ENCODE data around the gene INPP4B. TPM values are rescaled to one million over a fixed set of nuclear protein-coding genes. Genes with fewer than 3 reads are reported as not detected.
A peak's percentile ranks its signal among the peaks of the same experiment; 100 is the strongest.

The INPP4B gene
- total and polyA plus RNA-seq, 2 experiments from 2014 or later = 4.6 to 5.5 TPM

GRCh38 chr4:142350871-142351270 lies 495.2 kb downstream of the INPP4B start:
- TF ChIP-seq, protein P1, sequence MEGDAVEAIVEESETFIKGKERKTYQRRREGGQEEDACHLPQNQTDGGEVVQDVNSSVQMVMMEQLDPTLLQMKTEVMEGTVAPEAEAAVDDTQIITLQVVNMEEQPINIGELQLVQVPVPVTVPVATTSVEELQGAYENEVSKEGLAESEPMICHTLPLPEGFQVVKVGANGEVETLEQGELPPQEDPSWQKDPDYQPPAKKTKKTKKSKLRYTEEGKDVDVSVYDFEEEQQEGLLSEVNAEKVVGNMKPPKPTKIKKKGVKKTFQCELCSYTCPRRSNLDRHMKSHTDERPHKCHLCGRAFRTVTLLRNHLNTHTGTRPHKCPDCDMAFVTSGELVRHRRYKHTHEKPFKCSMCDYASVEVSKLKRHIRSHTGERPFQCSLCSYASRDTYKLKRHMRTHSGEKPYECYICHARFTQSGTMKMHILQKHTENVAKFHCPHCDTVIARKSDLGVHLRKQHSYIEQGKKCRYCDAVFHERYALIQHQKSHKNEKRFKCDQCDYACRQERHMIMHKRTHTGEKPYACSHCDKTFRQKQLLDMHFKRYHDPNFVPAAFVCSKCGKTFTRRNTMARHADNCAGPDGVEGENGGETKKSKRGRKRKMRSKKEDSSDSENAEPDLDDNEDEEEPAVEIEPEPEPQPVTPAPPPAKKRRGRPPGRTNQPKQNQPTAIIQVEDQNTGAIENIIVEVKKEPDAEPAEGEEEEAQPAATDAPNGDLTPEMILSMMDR (IDR thresholded peaks at IDR 0.05; ENCODE audit: low read depth, low read length) = no peak
- peaks cover 55% of the 10 kb centered on the region for H3K4me1 ChIP-seq (ENCODE audit: low read depth)
- no peak overlapping the region for H3K27ac ChIP-seq
- no peaks in the 10 kb centered on the region for H3K9me3 ChIP-seq (ENCODE audit: low read depth)
- peak in 1 of 2 donors; percentile 30 for DNase-seq (ENCODE audit: low read depth in 1 of 2, low spot score in 1 of 2)
- H3K27me3 ChIP-seq = no peaks in the 10 kb centered on the region
- no peak overlapping the region for H3K4me3 ChIP-seq
- no peaks in the 10 kb centered on the region for H3K36me3 ChIP-seq

DNA sequence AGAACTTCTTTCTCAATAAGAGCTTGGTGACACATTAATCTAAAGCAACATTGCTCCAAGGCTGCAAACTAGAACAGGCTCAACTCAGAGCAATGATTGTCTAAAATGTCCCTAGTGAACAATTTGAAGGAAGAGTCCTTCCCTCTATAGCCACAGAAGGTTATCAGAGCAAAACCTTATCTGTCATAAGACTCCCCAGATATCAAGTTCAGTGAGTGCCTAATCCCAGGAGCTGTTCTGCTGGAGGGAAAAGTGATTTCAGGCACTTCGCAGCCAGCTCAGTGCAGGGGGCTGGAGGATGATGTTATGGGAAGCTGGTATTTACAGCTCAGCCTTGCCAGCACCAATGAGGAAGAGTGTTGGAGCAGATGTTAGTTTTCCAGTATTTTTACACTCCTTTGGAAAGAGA lies 497.5 kb downstream of the INPP4B start:
- DNase-seq (ENCODE audit: low read depth in 1 of 2, low spot score in 1 of 2) = peak in 1 of 2 donors; percentile 50
- Histone ChIP-seq H3K4me1 (ENCODE audit: low read depth) (peaks cover 37% of the 10 kb centered on the region), H3K4me3 (no peak overlapping the region), H3K36me3 (no peaks in the 10 kb centered on the region), H3K27me3 (no peaks in the 10 kb centered on the region), H3K27ac (peak overlapping the region; percentile 21), H3K9me3 (ENCODE audit: low read depth) (no peaks in the 10 kb centered on the region)
- TF ChIP-seq, protein P1 (IDR thresholded peaks at IDR 0.05; ENCODE audit: low read depth, low read length) = no peak

GRCh38 chr4:142347241-142347640 lies 498.9 kb downstream of the INPP4B start:
- Histone ChIP-seq H3K27me3 (no peaks in the 10 kb centered on the region), H3K4me3 (no peak overlapping the region), H3K4me1 (ENCODE audit: low read depth) (peaks cover 28% of the 10 kb centered on the region), H3K9me3 (ENCODE audit: low read depth) (no peaks in the 10 kb centered on the region), H3K36me3 (no peaks in the 10 kb centered on the region), H3K27ac (no peak overlapping the region)
- TF ChIP-seq, protein P1 (IDR thresholded peaks at IDR 0.05; ENCODE audit: low read depth, low read length) = no peak
- peak; percentile 43 to 50 for DNase-seq (ENCODE audit: low read depth in 1 of 2, low spot score in 1 of 2)

DNA sequence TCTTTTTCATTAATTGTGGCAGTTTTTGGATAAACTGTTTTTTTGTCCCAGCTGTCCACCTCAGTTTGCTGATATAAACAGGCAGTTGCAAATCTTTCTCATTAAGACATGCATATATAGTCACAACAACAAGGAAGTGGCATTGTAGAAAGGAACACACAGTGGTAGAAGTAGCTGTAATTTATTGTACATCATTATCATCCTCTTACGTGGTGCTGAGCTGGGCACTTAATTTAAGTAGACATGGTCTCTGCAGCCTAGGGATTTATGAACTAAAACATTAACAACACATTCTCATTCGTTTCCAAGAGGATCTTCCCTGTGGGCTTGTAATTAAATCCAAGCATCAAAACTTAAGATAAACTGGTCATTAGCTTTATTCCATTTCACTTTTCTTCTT lies 500.2 kb downstream of the INPP4B start:
- no peak for DNase-seq (ENCODE audit: low read depth in 1 of 2, low spot score in 1 of 2)
- H3K27ac ChIP-seq = no peak overlapping the region
- TF ChIP-seq, protein P1 (IDR thresholded peaks at IDR 0.05; ENCODE audit: low read depth, low read length) = no peak

DNA sequence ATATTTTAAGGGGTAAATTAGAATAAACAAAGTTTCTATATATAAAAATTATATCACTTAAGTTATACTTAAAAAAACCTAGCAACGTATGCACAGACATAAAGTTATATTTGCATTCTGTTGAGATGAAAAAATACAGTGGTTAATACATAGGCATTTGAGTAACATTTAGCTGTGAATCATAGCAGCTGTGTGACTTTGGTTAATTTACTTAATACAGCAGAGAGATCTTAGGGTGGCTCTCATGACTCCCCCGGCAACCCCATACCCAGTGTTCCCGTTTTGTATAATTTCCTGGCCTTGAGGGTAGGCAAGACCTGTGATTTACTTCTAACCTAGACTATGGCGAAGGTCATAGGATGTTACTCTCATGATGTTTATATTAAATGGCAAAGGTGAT lies 504.8 kb downstream of the INPP4B start:
- TF ChIP-seq, protein P1 (IDR thresholded peaks at IDR 0.05; ENCODE audit: low read depth, low read length) = no peak
- Histone ChIP-seq H3K27ac (no peak overlapping the region), H3K27me3 (no peaks in the 10 kb centered on the region), H3K4me1 (ENCODE audit: low read depth) (no peaks in the 10 kb centered on the region), H3K9me3 (ENCODE audit: low read depth) (no peaks in the 10 kb centered on the region), H3K4me3 (no peak overlapping the region), H3K36me3 (no peaks in the 10 kb centered on the region)
- DNase-seq (ENCODE audit: low read depth in 1 of 2, low spot score in 1 of 2) = no peak

More for the DNA sequence above, 500.2 kb downstream of the INPP4B start:
- H3K36me3 ChIP-seq = no peaks in the 10 kb centered on the region
- no peak overlapping the region for H3K4me3 ChIP-seq
- no peaks in the 10 kb centered on the region for H3K27me3 ChIP-seq
- no peaks in the 10 kb centered on the region for H3K9me3 ChIP-seq (ENCODE audit: low read depth)
- H3K4me1 ChIP-seq (ENCODE audit: low read depth) = peaks cover 23% of the 10 kb centered on the region

DNA sequence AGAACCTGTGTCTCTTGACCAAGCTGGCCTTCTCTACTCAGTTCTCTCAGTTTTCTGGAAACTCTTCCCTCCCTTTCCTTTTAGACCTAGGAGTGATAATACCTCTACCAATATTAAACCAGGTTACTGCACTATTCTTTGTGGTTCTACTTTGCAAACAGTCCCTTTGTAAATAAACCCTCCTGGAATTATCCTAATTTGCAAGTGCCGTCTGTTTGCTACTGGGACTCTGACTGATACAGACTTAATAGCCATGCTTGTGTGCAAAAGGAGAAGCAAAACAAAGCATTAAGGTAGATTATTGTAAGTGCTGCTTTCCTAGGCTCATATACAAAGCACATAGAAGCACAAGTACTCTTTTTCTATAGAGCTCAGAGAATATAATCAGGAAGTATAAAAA lies 507.0 kb downstream of the INPP4B start:
- no peak overlapping the region for H3K27ac ChIP-seq
- no peaks in the 10 kb centered on the region for H3K4me1 ChIP-seq (ENCODE audit: low read depth)
- H3K4me3 ChIP-seq = no peak overlapping the region
- no peak for DNase-seq (ENCODE audit: low read depth in 1 of 2, low spot score in 1 of 2)
- no peaks in the 10 kb centered on the region for H3K9me3 ChIP-seq (ENCODE audit: low read depth)
- no peaks in the 10 kb centered on the region for H3K36me3 ChIP-seq
- TF ChIP-seq, protein P1 (IDR thresholded peaks at IDR 0.05; ENCODE audit: low read depth, low read length) = no peak
- H3K27me3 ChIP-seq = no peaks in the 10 kb centered on the region
